Measurements from ENCODE around the gene CRHR1.

- TF ChIP-seq YY1 (IDR thresholded peaks at IDR 0.05; ENCODE audit: insufficient read depth, insufficient read length): no peak
- TF ChIP-seq SUZ12 (IDR thresholded peaks at IDR 0.05; ENCODE audit: extremely low read depth, insufficient read depth, insufficient read length): no peak
Observed at GRCh38 chr17:45851022-45851421, 66.9 kb downstream of the CRHR1 start.
